Astrocyte of the spinal cord (primary cell): ENCODE data around the gene SSC5D.

Experiments used
- DNase-seq: peaks from one replicate; pipeline ENCODE4 v3.0.0; 2011; ENCODE audit warnings: low read depth, low spot score
- H3K4me3 ChIP-seq: 2 replicates; pipeline ENCODE4 v1.5.1; 2011; ENCODE audit warnings: low read depth, mild to moderate bottlenecking, low read length, moderate library complexity
- in situ Hi-C: cut with HindIII; loops from 2 replicates; pipeline ENCODE4 v1.10.0; 2017; ENCODE audit warnings: low sequenced_read_pairs
- TF ChIP-seq, protein P1 (sequence below): IDR thresholded peaks from 2 replicates; pipeline ENCODE4 v1.5.1; 2012; ENCODE audit warnings: low read depth, mild to moderate bottlenecking, low read length, inconsistent platforms

SSC5D gene

DNA sequence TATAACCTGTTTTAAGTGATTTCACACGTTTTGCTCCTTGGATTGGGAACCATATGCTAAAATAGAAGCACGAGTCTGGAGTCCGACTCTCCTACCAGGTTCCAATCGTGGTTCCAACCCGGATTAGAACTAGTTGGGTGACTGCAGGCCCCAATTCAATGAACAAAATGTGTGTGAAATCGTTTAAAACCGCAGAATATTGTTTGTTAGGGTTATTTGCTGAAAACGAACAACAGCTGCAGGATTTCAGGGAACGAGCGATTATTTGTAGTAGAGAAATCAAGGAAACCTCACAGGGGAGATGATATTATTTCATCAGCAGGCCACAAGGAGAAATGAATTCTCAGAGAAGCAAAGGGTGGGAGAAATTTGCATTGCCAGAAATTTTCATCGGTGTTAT, 16.7 kb downstream of the SSC5D start:
- H3K4me3 ChIP-seq: no peak overlapping the region
- no peak for DNase-seq
- TF ChIP-seq, protein P1, sequence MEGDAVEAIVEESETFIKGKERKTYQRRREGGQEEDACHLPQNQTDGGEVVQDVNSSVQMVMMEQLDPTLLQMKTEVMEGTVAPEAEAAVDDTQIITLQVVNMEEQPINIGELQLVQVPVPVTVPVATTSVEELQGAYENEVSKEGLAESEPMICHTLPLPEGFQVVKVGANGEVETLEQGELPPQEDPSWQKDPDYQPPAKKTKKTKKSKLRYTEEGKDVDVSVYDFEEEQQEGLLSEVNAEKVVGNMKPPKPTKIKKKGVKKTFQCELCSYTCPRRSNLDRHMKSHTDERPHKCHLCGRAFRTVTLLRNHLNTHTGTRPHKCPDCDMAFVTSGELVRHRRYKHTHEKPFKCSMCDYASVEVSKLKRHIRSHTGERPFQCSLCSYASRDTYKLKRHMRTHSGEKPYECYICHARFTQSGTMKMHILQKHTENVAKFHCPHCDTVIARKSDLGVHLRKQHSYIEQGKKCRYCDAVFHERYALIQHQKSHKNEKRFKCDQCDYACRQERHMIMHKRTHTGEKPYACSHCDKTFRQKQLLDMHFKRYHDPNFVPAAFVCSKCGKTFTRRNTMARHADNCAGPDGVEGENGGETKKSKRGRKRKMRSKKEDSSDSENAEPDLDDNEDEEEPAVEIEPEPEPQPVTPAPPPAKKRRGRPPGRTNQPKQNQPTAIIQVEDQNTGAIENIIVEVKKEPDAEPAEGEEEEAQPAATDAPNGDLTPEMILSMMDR: no peak
- in situ Hi-C loops: no loop called here

DNA sequence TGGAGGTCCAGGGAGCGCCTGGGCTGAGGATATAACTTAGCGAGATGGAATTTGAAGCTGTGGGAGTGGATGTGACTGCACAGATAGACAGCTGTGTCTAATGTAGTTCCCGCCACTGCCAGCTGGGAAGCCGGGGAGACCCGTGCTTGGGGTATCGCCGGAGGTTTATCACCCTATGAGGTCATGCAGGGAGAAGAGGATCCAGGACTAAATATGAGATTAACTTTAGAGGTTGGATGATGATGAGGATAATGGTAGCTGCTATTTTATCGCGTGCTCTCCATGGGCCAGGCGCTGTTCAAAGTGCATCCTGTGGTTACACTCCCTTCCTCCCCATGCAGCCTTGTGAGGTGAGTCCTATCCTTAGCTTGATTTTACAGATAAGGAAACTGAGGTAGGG, 19.9 kb downstream of the SSC5D start:
- in situ Hi-C loops: no loop called here
- no peak overlapping the region for H3K4me3 ChIP-seq
- TF ChIP-seq, protein P1: no peak
- DNase-seq: no peak

DNA sequence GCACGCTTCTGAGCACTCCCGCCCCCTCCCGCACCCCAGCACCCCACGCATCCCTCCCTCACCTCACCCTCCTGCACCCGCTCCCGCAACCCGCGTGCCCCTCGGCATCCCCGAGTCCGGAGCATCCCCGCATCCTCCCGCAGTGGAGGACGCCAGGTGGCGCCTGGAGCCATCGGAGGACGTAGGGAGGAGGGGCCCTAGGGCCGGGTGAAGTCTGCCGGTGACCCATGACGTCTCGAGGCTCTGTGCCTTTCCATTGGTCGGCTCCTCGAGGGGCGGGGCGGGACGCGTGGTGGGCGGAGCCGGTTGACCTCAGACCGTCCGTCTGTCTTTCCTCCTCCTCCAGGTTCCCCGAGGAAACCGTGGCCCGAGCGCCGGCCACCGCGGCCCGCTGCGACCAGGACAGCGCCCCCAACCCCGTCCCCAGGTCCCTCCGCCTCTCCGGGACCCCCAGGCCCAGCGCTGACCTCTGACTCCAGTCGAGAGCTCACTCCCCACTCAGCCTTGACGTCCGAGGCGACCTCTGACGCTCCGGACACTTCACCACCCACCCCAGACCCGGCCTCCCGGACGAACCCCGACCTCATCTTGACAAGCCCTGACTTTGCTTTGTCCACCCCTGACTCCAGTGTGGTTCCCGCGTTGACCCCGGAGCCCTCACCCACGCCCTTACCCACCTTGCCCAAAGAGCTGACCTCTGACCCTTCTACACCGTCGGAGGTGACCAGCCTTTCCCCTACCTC, 28.8 kb downstream of the SSC5D start:
- H3K4me3 ChIP-seq: peak overlapping the region; percentile 24
- in situ Hi-C loops: no loop called here
- TF ChIP-seq, protein P1: peak; percentile 94
- DNase-seq: peak; percentile 90

DNA sequence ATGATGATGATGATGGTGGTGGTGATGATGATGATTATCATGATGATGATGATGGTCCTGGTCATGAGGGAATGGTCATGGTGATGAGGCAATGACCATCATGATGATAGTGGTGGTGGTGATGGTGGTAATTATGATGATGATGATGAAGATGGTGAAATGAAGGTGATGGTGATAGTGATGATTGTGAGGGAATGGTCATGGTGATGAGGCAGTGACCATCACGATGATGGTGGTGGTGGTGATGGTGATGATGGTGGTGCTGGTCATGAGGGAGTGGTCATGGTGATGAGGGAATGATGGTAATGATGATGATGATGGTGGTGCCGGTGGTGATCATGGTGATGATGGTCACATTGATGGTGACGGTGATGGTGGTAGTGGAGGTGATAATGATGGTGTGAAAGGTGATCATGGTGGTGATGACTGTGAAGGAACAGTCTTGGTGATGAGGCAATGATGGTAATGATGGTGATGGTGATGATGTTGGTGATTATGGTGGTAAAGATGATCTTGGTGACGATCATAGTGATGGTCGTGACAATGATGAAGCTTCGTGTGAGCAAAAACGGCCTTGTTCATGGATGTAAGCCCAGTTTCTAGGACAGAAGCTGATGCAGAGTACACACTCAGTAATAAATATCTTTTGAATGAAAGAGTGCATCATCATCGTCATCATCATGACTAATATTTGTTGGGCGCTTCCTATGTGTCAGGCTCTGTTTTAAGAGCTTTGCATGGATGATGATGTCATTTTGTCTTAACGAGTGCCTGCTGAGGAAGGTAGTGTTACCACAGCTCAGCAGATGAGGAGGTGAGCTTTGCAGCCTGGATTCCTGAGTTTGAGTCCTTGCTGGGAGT, 31.4 kb downstream of the SSC5D start:
- in situ Hi-C loops: no loop called here
- H3K4me3 ChIP-seq: no peak overlapping the region
- peak; percentile 75 for DNase-seq
- TF ChIP-seq, protein P1: no peak

DNA sequence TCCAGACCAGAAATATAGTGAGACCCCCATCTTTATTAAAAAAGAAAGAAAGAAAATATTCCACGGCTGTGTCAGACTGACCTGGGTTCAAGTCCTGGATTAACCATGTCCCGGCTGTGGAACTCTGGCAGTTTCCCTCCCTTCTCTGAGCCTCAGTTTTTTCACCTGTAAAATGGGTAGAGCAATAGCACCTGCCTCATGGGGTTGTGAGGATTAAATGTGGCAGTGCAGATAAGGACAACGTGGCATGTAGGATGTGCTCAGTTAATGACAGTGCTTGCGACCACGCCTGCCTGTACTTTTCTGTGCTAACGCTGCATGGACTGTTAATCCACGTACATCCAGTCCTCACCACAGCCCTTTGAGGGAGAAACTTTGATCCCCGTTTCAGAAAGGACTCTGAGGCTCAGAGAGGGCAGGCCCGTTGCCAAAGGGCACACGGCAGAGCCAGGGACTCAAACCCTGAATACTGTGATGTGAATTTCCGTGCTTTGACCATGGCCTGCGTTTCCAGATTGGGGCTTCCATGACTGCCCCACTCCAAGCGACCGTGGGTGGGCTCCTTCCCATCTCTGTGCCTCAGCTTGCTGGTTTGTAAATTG, 32.6 kb downstream of the SSC5D start:
- no peak overlapping the region for H3K4me3 ChIP-seq
- DNase-seq: no peak
- in situ Hi-C loops: no loop called here
- TF ChIP-seq, protein P1: no peak

DNA sequence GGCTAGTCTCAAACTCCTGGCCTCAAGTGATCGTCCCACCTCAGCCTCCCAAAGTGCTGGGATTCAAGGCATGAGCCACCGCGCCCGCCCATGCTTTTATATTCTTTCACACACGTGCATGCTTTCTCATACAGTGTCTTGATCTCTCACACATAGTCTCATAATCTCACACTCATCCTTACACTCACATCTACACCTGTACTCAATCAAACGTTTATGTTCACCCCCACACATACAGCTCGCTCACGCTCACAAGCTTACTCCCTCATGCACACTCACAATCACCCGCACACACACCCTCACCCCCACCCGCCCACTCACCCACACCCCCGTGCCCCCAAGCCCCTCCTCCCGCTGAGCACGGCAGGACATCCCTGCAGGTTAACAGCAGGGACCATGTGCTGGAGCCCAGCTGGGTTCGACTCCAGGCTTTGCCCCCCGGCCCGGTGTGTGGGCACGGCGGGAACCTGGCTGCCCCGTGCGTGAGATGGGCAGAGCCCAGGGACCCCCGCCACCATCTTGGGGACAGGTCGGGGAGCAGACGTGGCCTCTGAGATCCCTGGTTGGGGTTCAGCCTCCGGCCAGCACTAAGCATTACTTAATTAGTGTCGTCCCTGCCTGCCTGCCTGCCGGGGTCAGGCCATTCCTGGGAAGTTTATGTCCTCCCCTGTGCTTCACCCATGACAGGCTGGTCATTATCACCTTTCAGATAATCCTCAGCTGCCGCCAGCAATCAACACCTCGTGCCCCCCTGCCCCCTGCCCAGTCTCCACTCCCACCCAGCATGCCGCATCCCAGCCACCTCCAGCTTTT, 37.3 kb downstream of the SSC5D start:
- TF ChIP-seq, protein P1: no peak
- no peak overlapping the region for H3K4me3 ChIP-seq
- in situ Hi-C loops: no loop called here
- no peak for DNase-seq
